Spleen (tissue), 11 donors: ENCODE results near the gene KCNH3. TPM values are rescaled to one million over a fixed set of nuclear protein-coding genes. Genes with fewer than 3 reads are reported as not detected.

Experiments
- DNase-seq: peaks from one replicate; pipeline ENCODE4 v3.0.0-alpha.2; 2020
- H3K27ac ChIP-seq, 8 donors: fragments of 200-600 bp; sonication (generic) in 7 of 8; 1 replicate in 4 of 8; 2 replicates in 4 of 8; pipeline versions ENCODE4 v1.5.0 to v1.8.0; 2016 to 2021; ENCODE audit warnings: inconsistent platforms in 4 of 8, mild to moderate bottlenecking in 4 of 8, moderate library complexity in 1 of 8
- H3K27me3 ChIP-seq, 7 donors: fragments of 200-600 bp; sonication (generic) in 6 of 7; replicated peaks in 1 of 7; 1 replicate in 4 of 7; 2 replicates in 3 of 7; pipeline versions ENCODE4 v1.5.0 to v1.8.0; 2016 to 2021; ENCODE audit warnings: inconsistent platforms in 3 of 7, mild to moderate bottlenecking in 1 of 7
- H3K36me3 ChIP-seq, 6 donors: fragments of 200-600 bp; sonication (generic) in 5 of 6; 1 replicate in 4 of 6; 2 replicates in 2 of 6; pipeline versions ENCODE4 v1.5.0 to v1.8.0; 2016 to 2021; ENCODE audit warnings: inconsistent platforms in 2 of 6
- H3K4me1 ChIP-seq, 6 donors: fragments of 200-600 bp; sonication (generic) in 5 of 6; 1 replicate in 3 of 6; 2 replicates in 3 of 6; pipeline versions ENCODE4 v1.5.0 to v1.8.0; 2016 to 2021; ENCODE audit warnings: inconsistent platforms in 3 of 6
- H3K4me3 ChIP-seq, 8 donors: fragments of 200-600 bp; sonication (generic) in 7 of 8; 1 replicate in 4 of 8; 2 replicates in 4 of 8; pipeline versions ENCODE4 v1.5.0 to v1.8.0; 2016 to 2021; ENCODE audit warnings: inconsistent platforms in 4 of 8, mild to moderate bottlenecking in 4 of 8, moderate library complexity in 2 of 8
- H3K9me3 ChIP-seq, 8 donors: fragments of 200-600 bp; sonication (generic) in 7 of 8; 1 replicate in 4 of 8; 2 replicates in 4 of 8; pipeline versions ENCODE4 v1.5.0 to v1.8.0; 2016 to 2021; ENCODE audit warnings: inconsistent platforms in 4 of 8
- CTCF ChIP-seq, 11 experiments: fragments of 200-600 bp in 7 of 11; fragments of 450-650 bp in 4 of 11; sonication (generic) in 4 of 11; IDR thresholded peaks in 8 of 11; conservative IDR thresholded peaks in 3 of 11; 1 replicate in 7 of 11; 2 replicates in 4 of 11; pipeline versions ENCODE4 v1.4.0 to v1.8.0; 2016 to 2021; ENCODE audit warnings: antibody characterized with exemption in 11 of 11, inconsistent platforms in 4 of 11, mild to moderate bottlenecking in 1 of 11
- POLR2A ChIP-seq, 3 donors: fragments of 450-650 bp; IDR thresholded peaks; one replicate each; pipeline ENCODE4 v1.5.1; 2017; ENCODE audit warnings: antibody characterized with exemption in 3 of 3, mild to moderate bottlenecking in 1 of 3
- POLR2AphosphoS5 ChIP-seq, 3 donors: sonication (generic); formaldehyde crosslinking; IDR thresholded peaks; one replicate each; pipeline ENCODE4 v1.5.1; 2017; ENCODE audit warnings: antibody characterized with exemption in 3 of 3
- WGBS, 5 donors: extraction: QIAGEN DNeasy Blood & Tissue Kit in 3 of 5; methylation state at CpG; one replicate each; pipeline versions ENCODE4 v1.1.5 to v1.1.7; 2013 to 2018; 5-methylcytosine and 5-hydroxymethylcytosine counted together
- intact Hi-C: fragments of 100-400 bp; cut with DNase I; formaldehyde crosslinking; loops from one replicate; pipeline ENCODE4 v1.15.0; 2023; ENCODE audit warnings: low total_unique reads
- polyA plus RNA-seq, 3 donors: library from polyadenylated mRNA; stranded (reverse); fragments of 200-250 nt; gene quantifications; one replicate each; pipeline ENCODE4 v1.2.1, GENCODE V29; 2013
- total RNA-seq, 7 donors: library from RNA; depleted of rRNA in 3 of 7; stranded (reverse); fragments of >200 nt in 3 of 7; fragmentation: NEBNext Ultra II Directional in 4 of 7; extraction: Animal tissue kit (Norgen Biotek cat#: 25700) in 4 of 7; gene quantifications; one replicate each; pipeline versions ENCODE4 v1.1.0 to v1.2.1, GENCODE V29; 2016 to 2021
- donor health status: healthy with polysubstance abuse.
- donor health status: DM: no; HTN: no; CAD: no; lungs with moderate emphysema.
- donor health status: DM: no; HTN: no; CAD: no.
- donor health status: Bipolar disorder and iron deficiency.
- donor health status: healthy.
- donor health status: DM: no; HTN: no; CAD: no.
- donor health status: DM: yes; HTN: yes; CAD: no.

Gene KCNH3
- total and polyA plus RNA-seq, 10 donors: 0.33 to 2.9 (median 0.85) TPM

DNA sequence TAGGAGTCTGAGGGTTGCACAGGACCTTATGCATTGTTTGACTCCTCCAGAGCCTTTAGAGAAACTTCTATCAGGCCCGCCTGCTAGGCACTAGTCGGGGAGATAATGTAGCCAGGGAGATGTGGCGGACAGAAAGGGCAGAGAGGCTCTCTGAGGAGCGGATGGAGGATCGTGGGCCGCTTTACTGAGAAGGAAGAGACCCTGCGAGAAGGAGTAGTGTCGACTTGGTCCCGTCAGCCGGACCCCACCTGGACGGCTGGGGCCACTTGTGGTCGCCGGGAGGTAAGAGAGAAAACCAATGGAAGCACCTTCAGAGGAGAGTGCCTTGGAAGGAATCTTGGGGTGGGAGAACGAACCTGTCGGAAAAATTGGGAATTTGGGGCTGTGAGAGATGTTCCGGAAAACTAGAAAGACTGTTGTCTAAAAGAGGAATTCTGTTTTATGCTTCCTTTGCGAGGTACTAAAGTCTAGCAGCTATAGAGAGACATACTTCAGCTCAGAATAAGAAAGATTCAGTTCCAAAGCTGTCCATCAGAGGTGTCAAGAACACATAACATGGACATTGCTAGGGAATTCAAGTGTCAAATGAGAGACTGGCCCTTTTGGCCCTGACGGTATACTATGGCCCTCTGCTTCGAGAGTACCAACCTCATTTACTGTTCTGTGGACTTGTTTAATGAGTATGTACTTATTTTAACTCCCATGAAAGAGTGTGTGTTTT lies 29.8 kb downstream of the KCNH3 start:
- Histone ChIP-seq H3K27ac (peak overlapping the region in 7 of 8 donors; percentile 91 to 99 (median 96)), H3K4me3 (peak overlapping the region; percentile 74 to 100 (median 96)), H3K36me3 (peaks cover 0 to 33% (median 19%) of the 10 kb centered on the region in 6 donors), H3K27me3 (no peaks in the 10 kb centered on the region), H3K9me3 (no peaks in the 10 kb centered on the region), H3K4me1 (peaks cover 15 to 67% (median 51%) of the 10 kb centered on the region in 6 donors)
- WGBS, 5 donors: 3 to 5% (median 4%) methylated on average over 19 of the region's 19 CpGs
- peak; percentile 79 for DNase-seq
- TF ChIP-seq CTCF (IDR thresholded peaks at IDR 0.05 in 8 of 11, conservative IDR thresholded peaks at IDR 0.05 in 3 of 11) (no peak), POLR2AphosphoS5 (IDR thresholded peaks at IDR 0.05) (no peak), POLR2A (IDR thresholded peaks at IDR 0.05) (no peak)
- intact Hi-C loops: no loop called here

DNA sequence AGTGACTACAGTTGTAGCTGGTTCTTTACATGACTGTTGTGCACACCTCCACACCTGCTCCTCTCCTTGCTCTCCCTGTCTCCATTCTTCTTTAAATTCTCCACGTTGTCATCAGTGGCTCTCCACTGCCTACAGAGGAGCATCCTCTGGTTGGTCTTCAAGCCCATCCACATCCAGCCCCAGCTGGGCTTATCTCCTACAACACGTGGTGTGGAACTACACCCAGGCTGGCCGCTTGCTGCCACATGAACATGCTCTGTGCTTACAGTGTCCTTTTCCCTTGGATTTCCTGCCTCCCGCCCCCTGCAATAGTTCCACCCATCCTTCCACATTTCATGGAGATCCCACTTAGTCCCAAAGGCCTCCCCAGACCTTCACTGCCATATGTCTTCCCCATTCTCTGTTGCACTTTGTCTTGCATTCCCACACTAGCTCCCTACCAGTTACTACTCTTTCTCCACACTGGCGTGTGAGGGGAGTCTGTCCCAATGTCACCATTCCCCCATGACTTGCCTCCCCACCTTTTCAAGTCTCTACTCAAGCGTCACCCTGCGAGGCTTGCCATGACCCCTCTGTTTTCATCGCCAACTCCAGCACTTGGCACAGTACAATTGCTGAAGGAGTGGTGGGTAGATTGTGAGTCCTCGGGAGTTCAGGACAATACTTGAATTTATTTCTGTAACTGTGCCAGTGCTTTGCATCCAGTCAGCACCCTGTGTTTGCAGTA lies 38.9 kb downstream of the KCNH3 start:
- 77 to 83% (median 80%) methylated on average over 9 of the region's 9 CpGs for WGBS, 5 donors

DNA sequence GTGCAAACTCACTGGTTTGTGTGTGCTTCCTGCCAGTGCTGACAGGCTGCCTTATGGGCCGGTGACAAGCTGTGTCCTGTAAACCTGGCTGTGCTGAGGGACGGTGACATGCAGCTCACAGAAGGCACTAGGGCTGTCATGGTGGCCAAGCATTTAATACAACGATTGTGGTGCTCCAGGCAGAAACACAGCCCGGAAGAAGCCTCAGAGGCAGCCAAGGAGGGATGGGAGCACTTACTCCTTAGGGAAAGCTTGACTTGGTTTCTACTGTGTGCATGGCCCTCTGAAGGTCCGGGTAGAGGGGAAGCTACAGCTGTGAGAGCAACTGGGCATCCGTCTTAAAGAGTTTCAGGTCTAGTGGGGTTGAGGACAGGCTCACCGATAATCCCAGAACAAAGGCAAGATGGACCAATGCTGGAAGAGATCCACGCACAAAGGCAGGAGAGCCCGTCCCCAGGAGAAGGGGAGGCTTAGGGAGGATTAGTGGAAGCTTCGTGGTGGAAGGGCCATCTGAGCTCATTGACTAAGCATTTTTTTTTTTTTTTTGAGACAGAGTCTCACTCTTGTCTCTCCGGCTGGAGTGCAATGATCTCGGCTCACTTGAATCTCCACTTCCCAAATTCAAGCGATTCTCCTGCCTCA lies 39.8 kb downstream of the KCNH3 start:
- Histone ChIP-seq H3K27me3 (no peaks in the 10 kb centered on the region), H3K9me3 (no peaks in the 10 kb centered on the region), H3K4me1 (peaks cover 0 to 24% (median 9%) of the 10 kb centered on the region in 6 donors), H3K27ac (no peak overlapping the region), H3K4me3 (no peak overlapping the region), H3K36me3 (peaks cover 0 to 31% (median 11%) of the 10 kb centered on the region in 6 donors)
- DNase-seq: peak; percentile 27
- intact Hi-C loops: no loop called here
- 81 to 94% (median 84%) methylated on average over 13 of the region's 13 CpGs for WGBS, 5 donors
- no peak for TF ChIP-seq POLR2AphosphoS5 (IDR thresholded peaks at IDR 0.05)
- TF ChIP-seq CTCF (IDR thresholded peaks at IDR 0.05 in 8 of 11, conservative IDR thresholded peaks at IDR 0.05 in 3 of 11): no peak
- no peak for TF ChIP-seq POLR2A (IDR thresholded peaks at IDR 0.05)

More for the DNA sequence above, 38.9 kb downstream of the KCNH3 start:
- TF ChIP-seq CTCF (IDR thresholded peaks at IDR 0.05 in 8 of 11, conservative IDR thresholded peaks at IDR 0.05 in 3 of 11) (no peak), POLR2AphosphoS5 (IDR thresholded peaks at IDR 0.05) (no peak), POLR2A (IDR thresholded peaks at IDR 0.05) (no peak)
- Histone ChIP-seq H3K27ac (no peak overlapping the region), H3K4me1 (peaks cover 0 to 18% (median 9%) of the 10 kb centered on the region in 6 donors), H3K4me3 (no peak overlapping the region), H3K27me3 (no peaks in the 10 kb centered on the region), H3K36me3 (peaks cover 0 to 31% (median 11%) of the 10 kb centered on the region in 6 donors), H3K9me3 (no peaks in the 10 kb centered on the region)
- intact Hi-C loops: no loop called here
- DNase-seq: no peak
